Endothelial cell of umbilical vein (primary cell): ENCODE measurements around the gene APMAP.
"Not testable (repeated sequence)": the region's sequence is repeated elsewhere in the genome, so short reads cannot be mapped to it uniquely, and the experiment has no call there.

ENCODE experiments used
- CTCF ChIP-seq, 2 donors: IDR thresholded peaks; 1 replicate in 1 of 2; 2 replicates in 1 of 2; pipeline ENCODE4 v1.5.1; 2011; ENCODE audit warnings: low read length in 2 of 2, mild to moderate bottlenecking in 2 of 2, moderate library complexity in 2 of 2, control low read depth in 1 of 2, inconsistent platforms in 1 of 2, low read depth in 1 of 2; ENCODE audit not compliant: insufficient read depth in 1 of 2; ENCODE audit errors: extremely low read depth in 1 of 2
- EZH2 ChIP-seq: IDR thresholded peaks from 2 replicates; pipeline ENCODE4 v1.6.1; 2012; ENCODE audit warnings: borderline replicate concordance, low read depth, mild to moderate bottlenecking, moderate library complexity, low read length, inconsistent platforms; ENCODE audit not compliant: severe bottlenecking
- MAX ChIP-seq: IDR thresholded peaks from 2 replicates; pipeline ENCODE4 v1.6.1; 2011; ENCODE audit not compliant: insufficient read depth, insufficient read length

- not testable (repeated sequence) for TF ChIP-seq MAX, EZH2
- peak; percentile 16 to 30 for TF ChIP-seq CTCF (IDR thresholded peaks at IDR 0.05; ENCODE audit: extremely low read depth in 1 of 2, insufficient read depth in 1 of 2, low read depth in 1 of 2, low read length in 2 of 2)
Observed at GRCh38 chr20:24930724-24931688, 61.5 kb downstream of the APMAP start.
